Embryonic facial prominence (tissue), 1 donor: ENCODE results near the gene KIF7.
"Not testable (repeated sequence)": the region's sequence is repeated elsewhere in the genome, so short reads cannot be mapped to it uniquely, and the experiment has no call there.

Experiments
- DNase-seq: peaks from one replicate; pipeline ENCODE4 v3.0.0-alpha.2; 2016; ENCODE audit errors: extremely low spot score

The KIF7 gene

GRCh38 chr15:89623165-89623564, 32.1 kb downstream of the KIF7 start:
- no peak for DNase-seq

DNA sequence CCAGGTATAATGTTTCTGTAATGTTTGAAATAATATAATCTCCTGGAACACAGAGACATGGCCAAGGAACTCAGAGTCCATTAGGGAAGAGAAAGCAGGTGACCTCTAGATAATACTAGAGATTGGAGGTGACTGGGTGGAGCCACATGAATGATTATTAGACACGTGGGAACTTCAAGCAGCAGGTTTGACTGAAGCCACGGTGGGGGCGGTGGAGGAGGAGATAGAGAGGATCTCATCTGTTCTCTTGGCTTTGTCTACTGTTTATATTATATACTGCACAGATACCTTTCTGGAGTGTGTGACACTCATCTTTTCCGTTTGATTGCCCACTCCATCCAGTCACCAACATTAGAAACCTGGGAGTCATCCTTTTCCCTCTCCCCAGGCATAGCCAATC, 33.7 kb downstream of the KIF7 start:
- DNase-seq = no peak

- no peak for DNase-seq
Measured at GRCh38 chr15:89616228-89616627, 39.0 kb downstream of the KIF7 start.

DNA sequence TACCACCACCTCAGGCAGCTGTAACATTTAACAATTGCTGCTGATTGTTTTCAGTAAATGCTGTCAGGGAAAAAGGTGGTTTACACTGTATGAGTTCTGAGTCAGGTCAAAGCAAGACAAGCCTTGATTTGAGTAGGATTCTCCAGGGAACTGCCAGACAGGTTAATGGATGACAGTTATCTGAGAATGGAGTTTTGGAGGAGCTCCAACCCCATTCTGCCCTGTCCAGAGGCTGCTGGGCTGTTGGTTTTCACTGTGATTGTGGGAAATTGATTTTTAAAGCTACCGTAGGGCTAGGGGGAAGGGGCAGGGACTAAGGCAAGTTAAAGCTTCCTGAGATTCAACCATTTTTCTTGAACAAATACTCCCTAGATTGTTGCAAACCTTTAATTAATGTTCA, 40.1 kb downstream of the KIF7 start:
- DNase-seq = no peak

DNA sequence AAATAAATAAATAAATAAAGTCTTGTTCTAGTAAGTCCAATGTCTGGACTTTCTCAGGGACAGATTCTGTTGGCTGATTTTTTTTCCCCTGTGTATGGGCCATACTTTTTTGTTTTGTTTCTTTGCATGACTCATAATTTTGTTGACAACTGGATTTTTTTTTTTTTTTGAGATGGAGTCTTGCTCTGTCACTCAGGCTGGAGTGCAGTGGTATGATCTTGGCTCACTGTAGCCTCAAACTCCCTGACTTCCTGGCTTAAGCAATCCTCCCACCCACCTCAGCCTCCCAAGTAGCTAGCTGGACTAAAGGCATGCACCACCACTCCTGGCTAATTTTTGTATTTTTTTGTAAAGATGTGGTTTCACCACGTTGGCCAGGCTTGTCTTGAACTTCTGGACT, 41.1 kb downstream of the KIF7 start:
- no peak for DNase-seq

DNA sequence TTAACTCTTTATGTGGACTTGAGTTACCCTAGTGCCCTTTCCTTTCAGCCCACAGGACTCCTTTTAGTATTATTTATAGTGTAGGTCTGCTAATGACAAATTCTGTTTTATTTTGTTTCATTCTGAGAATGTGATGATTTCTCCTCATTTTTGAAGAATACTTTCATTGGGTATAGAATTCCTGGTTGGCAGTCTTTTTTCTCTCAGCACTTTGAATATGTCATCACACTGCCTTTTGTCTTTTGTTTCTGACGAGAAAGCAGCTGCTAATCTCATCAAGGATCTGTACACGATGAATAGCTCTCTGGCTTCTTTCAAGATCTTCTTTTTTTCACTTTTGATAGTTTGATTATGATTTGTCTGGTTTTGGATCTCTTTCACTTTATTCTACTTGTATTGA, 42.2 kb downstream of the KIF7 start:
- DNase-seq = no peak

GRCh38 chr15:89611317-89611716, 44.0 kb downstream of the KIF7 start:
- DNase-seq = no peak

DNA sequence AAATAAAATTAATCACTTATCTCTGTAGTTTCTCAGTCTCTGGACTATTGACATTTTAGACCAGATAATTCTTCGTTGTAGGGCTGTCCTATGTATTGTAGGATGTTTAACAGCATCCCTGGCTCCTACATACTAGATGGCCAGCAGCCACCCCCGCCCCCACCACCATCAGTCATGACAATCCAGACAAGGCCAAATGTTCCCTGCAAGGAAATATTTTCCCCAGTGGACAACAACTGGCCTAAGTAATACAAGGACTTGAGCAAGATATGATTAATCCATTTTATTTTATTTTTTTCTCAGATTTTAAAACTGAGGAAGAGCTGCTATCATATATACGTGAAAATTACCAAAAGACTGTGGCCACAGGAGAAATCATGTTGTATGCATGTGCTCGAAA, 56.2 kb downstream of the KIF7 start:
- no peak for DNase-seq

GRCh38 chr15:89593018-89593417, 62.2 kb downstream of the KIF7 start:
- DNase-seq = no peak

- no peak for DNase-seq
Measured at GRCh38 chr15:89591834-89592233, 63.4 kb downstream of the KIF7 start.

DNA sequence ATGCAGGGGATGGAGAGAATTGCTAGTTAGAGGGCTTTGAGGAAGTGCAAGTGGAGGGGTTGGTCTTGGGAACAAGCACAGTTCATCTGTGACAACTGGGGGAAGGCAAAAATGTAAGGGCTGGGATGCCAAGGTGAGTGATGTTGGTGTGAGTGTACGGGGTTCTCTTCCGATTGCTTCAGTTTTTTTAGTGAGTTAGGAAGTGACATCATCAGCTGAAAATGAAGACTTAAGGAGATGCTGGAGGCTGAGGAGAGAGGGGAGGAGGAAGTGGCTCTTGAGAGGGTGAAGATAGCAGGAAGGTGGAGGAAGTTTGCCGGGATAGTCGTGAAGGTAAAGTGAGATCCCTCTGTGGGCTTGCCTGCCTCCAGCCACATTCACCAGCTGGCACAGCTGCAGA, 67.3 kb downstream of the KIF7 start:
- no peak for DNase-seq

DNA sequence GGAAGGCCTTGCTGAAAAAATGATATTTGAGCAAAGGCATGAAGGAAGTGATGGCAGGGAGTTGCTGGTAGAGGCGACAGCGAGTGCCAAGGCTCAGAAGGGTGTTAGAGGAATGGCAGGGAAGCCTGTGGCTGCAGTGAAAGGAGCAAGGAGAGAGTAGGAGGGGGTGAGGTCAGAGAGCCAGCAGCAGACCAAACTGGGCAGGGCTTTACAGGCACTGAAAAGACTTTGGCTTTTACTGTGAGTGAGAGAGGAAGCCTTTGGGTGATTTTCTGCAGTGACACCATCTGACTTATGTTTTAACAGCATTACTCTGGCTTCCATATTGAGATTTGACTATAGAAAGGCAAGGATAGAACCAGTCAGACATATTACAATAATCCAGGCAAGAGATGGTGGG, 68.6 kb downstream of the KIF7 start:
- DNase-seq = no peak

DNA sequence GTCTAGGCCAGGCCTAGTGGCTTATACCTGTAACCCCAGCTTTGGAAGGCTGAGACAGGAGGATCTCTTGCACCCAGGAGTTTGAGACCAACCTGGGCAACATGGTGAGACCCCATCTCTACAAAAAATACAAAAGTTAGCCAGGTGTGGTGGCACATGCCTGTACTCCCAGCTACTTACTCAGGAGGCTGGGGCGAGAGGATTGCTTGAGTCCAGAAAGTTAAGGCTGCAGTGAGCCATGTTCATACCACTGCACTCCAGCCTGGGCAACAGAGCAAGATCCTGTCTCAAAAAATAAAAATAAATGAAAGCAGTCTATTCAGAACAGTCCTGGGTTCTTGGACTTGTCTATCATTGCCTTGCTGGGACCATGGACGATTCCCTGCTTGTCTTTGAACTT, 74.5 kb downstream of the KIF7 start:
- DNase-seq = not testable (repeated sequence)

DNA sequence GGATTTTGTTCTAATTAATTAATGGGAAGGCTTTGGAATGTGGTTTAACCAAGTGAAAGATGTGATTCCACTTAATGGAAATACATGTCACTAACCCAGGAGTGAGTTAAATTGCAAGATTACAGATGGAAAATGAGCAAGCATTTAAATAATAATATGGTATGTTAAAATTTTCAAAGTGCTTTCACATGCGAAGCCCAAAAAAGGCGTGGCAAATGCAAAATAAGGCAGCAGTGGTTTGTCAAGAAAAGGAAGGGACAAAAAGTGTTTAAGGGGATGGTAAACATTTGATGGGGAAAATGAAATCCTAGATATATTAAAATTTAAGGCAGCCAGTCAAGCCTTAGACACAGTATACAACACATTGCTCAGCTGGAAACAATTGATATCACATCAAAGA, 77.1 kb downstream of the KIF7 start:
- DNase-seq = no peak
